ENCODE measurements around the gene PAFAH1B2.

DNA sequence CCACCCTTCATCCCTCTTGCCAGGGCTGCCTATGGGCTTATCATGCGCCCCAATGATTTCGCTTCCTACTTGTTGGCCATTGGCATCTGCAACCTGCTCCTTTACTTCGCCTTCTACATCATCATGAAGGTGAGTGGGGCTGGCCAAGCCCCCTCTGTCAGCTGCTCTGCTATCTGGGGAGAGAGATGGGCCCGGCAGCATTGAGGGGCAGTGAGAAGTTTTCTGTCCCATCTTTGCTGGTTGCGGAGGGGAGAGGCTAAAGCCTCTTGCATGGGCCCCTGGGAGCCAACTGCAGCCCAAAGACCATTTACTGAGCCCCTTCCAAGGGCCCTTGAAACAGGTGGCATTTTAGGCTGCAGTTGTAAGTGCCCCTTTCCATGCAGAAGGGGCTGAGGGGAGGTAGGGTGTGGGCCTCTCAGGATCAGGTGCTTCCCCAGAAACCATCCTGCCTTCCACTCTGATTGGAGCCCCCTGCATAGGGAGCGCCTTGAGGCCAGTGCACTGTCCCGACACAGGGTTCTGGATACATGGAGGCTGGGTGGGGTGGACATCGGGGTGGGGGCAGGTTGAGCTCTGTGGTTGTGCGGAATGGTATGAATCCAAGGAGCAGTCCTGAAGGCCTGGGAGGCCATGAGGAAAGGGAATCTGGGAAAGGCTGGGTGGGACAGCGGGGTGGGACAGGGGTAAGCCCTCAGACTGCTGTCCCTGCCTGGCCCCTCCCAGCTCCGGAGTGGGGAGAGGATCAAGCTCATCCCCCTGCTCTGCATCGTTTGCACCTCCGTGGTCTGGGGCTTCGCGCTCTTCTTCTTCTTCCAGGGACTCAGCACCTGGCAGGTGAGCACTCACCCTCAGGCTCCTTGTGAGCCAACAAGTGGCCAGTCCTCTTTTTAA, 49.3 kb downstream of the PAFAH1B2 start:
- TF ChIP-seq, protein P1, sequence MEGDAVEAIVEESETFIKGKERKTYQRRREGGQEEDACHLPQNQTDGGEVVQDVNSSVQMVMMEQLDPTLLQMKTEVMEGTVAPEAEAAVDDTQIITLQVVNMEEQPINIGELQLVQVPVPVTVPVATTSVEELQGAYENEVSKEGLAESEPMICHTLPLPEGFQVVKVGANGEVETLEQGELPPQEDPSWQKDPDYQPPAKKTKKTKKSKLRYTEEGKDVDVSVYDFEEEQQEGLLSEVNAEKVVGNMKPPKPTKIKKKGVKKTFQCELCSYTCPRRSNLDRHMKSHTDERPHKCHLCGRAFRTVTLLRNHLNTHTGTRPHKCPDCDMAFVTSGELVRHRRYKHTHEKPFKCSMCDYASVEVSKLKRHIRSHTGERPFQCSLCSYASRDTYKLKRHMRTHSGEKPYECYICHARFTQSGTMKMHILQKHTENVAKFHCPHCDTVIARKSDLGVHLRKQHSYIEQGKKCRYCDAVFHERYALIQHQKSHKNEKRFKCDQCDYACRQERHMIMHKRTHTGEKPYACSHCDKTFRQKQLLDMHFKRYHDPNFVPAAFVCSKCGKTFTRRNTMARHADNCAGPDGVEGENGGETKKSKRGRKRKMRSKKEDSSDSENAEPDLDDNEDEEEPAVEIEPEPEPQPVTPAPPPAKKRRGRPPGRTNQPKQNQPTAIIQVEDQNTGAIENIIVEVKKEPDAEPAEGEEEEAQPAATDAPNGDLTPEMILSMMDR (IDR thresholded peaks at IDR 0.05) = no peak
- no peak for TF ChIP-seq POLR2A (IDR thresholded peaks at IDR 0.05)
- no peak for TF ChIP-seq POLR2AphosphoS5 (IDR thresholded peaks at IDR 0.05)

Measured in gastroesophageal sphincter (tissue), 3 donors.